Measurements from ENCODE around the gene CACNA1S.
A peak's percentile ranks its signal among the peaks of the same experiment; 100 is the strongest.

CACNA1S gene

GRCh38 chr1:201140235-201140940 lies 28.2 kb upstream of the CACNA1S start:
- DNase-seq (ENCODE audit: low read depth, low spot score), result no peak

GRCh38 chr1:201139756-201140155 lies 27.5 kb upstream of the CACNA1S start:
- DNase-seq (ENCODE audit: low read depth, low spot score), result no peak

- DNase-seq (ENCODE audit: low read depth, low spot score), result no peak
Measured at GRCh38 chr1:201139306-201139705, 27.1 kb upstream of the CACNA1S start.

GRCh38 chr1:201138311-201138840 lies 26.1 kb upstream of the CACNA1S start:
- no peak for DNase-seq (ENCODE audit: low read depth, low spot score)

GRCh38 chr1:201137579-201138310 lies 25.5 kb upstream of the CACNA1S start:
- DNase-seq (ENCODE audit: low read depth, low spot score), result peak; percentile 46

- DNase-seq (ENCODE audit: low read depth, low spot score), result no peak
Measured at GRCh38 chr1:201137024-201137392, 24.8 kb upstream of the CACNA1S start.

GRCh38 chr1:201136355-201137023 lies 24.3 kb upstream of the CACNA1S start:
- no peak for DNase-seq (ENCODE audit: low read depth, low spot score)

- no peak for DNase-seq (ENCODE audit: low read depth, low spot score)
Measured at GRCh38 chr1:201134405-201134804, 22.2 kb upstream of the CACNA1S start.

- no peak for DNase-seq (ENCODE audit: low read depth, low spot score)
Measured at GRCh38 chr1:201131398-201131797, 19.2 kb upstream of the CACNA1S start.

- no peak for DNase-seq (ENCODE audit: low read depth, low spot score)
Measured at GRCh38 chr1:201128962-201129361, 16.7 kb upstream of the CACNA1S start.

- DNase-seq (ENCODE audit: low read depth, low spot score), result no peak
Measured at GRCh38 chr1:201128476-201128875, 16.2 kb upstream of the CACNA1S start.

GRCh38 chr1:201127755-201128455 lies 15.7 kb upstream of the CACNA1S start:
- no peak for DNase-seq (ENCODE audit: low read depth, low spot score)

GRCh38 chr1:201126832-201127754 lies 14.9 kb upstream of the CACNA1S start, which contains the start of gene ASCL5:
Gene ASCL5 (minus strand): TSS chr1:201127184. CDS start chr1:201115372, 11,812 bp downstream.
- peak; percentile 47 for DNase-seq (ENCODE audit: low read depth, low spot score)

GRCh38 chr1:201126463-201126831 lies 14.2 kb upstream of the CACNA1S start:
- no peak for DNase-seq (ENCODE audit: low read depth, low spot score)

- no peak for DNase-seq (ENCODE audit: low read depth, low spot score)
Measured at GRCh38 chr1:201125800-201126199, 13.6 kb upstream of the CACNA1S start.

- DNase-seq (ENCODE audit: low read depth, low spot score), result no peak
Measured at GRCh38 chr1:201125019-201125418, 12.8 kb upstream of the CACNA1S start.

GRCh38 chr1:201123866-201124265 lies 11.6 kb upstream of the CACNA1S start:
- DNase-seq (ENCODE audit: low read depth, low spot score), result no peak

GRCh38 chr1:201122321-201122957 lies 10.2 kb upstream of the CACNA1S start:
- no peak for DNase-seq (ENCODE audit: low read depth, low spot score)

- DNase-seq (ENCODE audit: low read depth, low spot score), result no peak
Measured at GRCh38 chr1:201119206-201120197, 7.3 kb upstream of the CACNA1S start.
